Stomach (tissue), 4 donors: Measurements from ENCODE around the gene ZNF584.
A peak's percentile ranks its signal among the peaks of the same experiment; 100 is the strongest.

ENCODE experiments used
- EP300 ChIP-seq: sonication (generic); formaldehyde crosslinking; IDR thresholded peaks from one replicate; pipeline ENCODE4 v1.6.1; 2017; ENCODE audit warnings: antibody characterized with exemption
- POLR2A ChIP-seq, 4 donors: fragments of 450-650 bp; IDR thresholded peaks; one replicate each; pipeline ENCODE4 v1.6.1; 2016; ENCODE audit warnings: antibody characterized with exemption in 4 of 4, control low read depth in 2 of 4, mild to moderate bottlenecking in 1 of 4, moderate library complexity in 1 of 4
- POLR2AphosphoS5 ChIP-seq, 3 donors: sonication (generic); formaldehyde crosslinking; IDR thresholded peaks; one replicate each; pipeline ENCODE4 v1.6.1; 2016; ENCODE audit warnings: antibody characterized with exemption in 3 of 3
- TF ChIP-seq, protein P1 (sequence below), 7 experiments: fragments of 450-650 bp in 4 of 7; fragments of 200-600 bp in 3 of 7; sonication (generic) in 3 of 7; IDR thresholded peaks; one replicate each; pipeline ENCODE4 v1.5.1; 2016 to 2019; ENCODE audit warnings: antibody characterized with exemption in 7 of 7, control low read depth in 2 of 7, mild to moderate bottlenecking in 1 of 7

DNA sequence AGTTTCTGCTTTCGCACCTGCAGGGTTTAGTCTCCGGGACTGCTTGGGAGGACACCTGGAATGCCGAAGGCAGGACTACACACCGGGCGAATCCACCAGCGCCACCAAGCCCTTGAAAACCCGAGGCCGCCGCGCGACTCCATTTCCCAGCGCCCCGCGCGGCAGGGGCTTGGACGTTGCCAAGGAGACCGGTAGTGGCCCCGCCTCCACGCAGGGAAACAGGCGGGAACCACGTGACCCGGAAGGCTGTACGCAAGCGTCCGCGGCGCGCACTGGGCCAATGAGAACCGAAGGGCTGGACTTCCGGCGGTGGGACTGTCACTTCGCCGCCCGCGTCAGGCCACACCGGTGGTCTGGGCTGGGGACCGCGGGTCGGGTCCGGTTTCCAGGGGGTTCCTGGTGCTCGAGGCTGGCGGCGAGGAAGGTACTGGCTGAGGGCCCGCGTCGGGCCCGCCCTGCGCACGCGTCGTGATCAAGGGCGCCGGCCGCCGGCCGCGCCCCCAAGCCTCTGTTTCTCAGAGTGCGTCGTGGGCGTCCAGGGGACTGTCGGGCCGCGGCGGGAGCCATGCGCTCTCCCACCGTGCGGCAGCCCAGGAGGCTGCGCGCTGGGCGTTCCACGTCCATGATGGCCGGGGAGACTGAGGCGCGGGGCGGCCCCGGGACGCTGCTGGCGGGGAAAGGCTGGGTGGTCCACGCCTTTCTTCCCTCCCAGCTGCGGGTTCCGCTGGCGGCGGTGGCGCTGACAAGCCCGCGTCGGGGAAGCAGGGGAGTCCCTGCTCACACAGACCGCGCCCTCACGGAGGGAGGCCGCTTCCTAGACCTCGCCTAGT is 58.5 kb downstream of the ZNF584 start, which contains the start of gene ZNF324:
- TF ChIP-seq, protein P1, sequence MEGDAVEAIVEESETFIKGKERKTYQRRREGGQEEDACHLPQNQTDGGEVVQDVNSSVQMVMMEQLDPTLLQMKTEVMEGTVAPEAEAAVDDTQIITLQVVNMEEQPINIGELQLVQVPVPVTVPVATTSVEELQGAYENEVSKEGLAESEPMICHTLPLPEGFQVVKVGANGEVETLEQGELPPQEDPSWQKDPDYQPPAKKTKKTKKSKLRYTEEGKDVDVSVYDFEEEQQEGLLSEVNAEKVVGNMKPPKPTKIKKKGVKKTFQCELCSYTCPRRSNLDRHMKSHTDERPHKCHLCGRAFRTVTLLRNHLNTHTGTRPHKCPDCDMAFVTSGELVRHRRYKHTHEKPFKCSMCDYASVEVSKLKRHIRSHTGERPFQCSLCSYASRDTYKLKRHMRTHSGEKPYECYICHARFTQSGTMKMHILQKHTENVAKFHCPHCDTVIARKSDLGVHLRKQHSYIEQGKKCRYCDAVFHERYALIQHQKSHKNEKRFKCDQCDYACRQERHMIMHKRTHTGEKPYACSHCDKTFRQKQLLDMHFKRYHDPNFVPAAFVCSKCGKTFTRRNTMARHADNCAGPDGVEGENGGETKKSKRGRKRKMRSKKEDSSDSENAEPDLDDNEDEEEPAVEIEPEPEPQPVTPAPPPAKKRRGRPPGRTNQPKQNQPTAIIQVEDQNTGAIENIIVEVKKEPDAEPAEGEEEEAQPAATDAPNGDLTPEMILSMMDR (IDR thresholded peaks at IDR 0.05): no peak
- TF ChIP-seq EP300 (no peak), POLR2AphosphoS5 (IDR thresholded peaks at IDR 0.05) (peak; percentile 68 to 94 (median 81)), POLR2A (IDR thresholded peaks at IDR 0.05) (no peak)
